ENCODE results near the gene CCDC24.

Gene CCDC24

DNA sequence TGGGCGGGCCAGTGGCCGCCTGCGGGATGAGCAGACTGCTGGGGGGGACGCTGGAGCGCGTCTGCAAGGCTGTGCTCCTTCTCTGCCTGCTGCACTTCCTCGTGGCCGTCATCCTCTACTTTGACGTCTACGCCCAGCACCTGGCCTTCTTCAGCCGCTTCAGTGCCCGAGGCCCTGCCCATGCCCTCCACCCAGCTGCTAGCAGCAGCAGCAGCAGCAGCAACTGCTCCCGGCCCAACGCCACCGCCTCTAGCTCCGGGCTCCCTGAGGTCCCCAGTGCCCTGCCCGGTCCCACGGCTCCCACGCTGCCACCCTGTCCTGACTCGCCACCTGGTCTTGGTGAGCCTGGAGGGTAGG is 10.3 kb upstream of the CCDC24 start:
- no peak for DNase-seq

DNA sequence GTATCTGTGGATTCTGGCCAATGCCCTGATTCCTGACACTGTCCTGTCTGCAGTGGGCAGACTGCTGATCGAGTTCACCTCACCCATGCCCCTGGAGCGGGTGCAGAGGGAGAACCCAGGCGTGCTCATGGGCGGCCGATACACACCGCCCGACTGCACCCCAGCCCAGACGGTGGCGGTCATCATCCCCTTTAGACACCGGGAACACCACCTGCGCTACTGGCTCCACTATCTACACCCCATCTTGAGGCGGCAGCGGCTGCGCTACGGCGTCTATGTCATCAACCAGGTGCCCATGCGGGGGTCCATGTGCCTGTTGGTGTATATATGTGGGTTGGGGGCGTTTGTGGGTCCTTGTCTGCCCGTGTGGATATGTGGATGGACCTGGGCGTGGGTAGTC is 9.8 kb upstream of the CCDC24 start:
- no peak for DNase-seq

DNA sequence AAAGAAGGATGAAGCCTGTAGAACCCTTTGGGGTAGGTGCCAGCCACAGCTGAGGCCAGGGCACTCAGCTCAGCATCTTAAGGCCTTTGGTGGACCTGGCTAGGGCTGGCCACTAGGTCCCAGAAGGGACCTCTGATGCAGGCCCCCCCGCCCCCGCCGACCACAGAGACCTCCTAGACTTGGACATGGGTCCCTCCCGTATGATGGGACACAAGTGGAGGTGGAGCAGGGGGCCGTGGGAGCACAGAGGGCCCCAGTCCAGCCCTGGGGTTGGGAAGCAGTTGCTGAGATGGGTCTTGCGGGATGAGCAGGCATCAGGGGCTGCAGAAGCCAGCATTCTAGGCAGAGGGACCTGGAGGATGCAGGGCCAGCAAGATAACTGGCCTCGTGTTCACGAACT is 9.2 kb upstream of the CCDC24 start:
- DNase-seq: no peak

DNA sequence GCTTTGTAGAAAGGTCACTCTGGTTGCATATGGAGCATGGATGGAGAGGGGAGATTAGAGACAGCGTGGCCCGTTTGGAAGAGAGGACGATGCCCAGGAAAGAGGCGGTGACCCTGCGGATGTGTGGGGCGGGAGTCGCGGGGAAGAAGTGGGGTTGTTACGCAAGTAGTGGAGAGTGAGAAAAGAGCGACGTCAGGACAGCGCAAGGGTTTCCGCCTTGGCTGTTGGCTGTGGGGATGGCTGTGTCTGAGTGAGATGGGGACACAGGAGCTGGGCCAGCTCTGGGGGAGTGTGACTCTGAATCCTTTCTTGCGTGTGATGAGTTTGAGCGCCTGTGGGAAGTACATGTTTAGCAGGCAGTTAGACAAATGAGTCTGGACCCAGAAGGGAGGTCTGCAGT is 8.6 kb upstream of the CCDC24 start:
- DNase-seq: no peak

DNA sequence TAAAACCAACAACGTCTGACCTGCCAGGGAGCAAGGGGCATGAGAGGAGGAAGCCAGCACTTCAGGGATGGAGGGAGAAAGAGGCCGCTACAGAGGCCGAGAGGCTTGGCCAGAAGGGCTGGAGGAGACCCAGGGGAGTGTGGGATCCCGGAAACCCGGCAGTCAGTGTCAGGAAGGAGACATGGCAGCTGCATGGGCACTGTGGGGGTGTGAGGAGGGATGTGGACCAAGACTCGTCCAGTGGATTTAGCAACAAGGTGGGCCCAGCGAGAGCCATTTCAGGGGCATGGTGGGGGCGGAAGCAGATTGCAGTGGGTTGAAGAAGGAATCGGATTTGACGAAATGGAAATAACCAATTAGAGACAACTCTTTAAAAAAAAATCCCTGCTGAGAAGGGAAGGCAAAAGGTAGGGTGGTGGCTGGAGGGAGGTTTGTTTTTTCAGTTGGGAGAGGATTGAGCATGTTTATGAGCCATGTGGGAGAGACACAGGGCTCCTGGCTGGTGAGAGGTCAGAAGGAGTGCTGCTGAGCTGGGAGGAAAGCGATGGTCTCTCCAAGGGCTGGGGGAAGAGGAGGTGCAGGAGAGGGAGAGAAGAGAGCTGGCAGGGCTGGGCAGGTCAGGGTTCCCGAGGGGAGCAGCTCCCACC is 8.0 kb upstream of the CCDC24 start:
- DNase-seq: no peak

DNA sequence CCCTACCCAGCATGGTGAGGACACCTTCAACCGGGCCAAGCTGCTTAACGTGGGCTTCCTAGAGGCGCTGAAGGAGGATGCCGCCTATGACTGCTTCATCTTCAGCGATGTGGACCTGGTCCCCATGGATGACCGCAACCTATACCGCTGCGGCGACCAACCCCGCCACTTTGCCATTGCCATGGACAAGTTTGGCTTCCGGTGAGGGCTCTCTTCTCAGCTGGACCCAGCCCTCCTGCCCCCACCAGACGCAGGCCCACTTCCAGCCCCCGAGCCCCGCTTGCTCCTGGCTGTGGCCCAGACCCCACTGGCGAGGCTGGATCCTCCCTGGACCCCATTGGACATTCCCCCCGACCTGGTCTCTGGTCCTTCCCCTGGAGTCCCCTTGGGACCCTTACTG is 6.5 kb upstream of the CCDC24 start:
- DNase-seq: no peak

DNA sequence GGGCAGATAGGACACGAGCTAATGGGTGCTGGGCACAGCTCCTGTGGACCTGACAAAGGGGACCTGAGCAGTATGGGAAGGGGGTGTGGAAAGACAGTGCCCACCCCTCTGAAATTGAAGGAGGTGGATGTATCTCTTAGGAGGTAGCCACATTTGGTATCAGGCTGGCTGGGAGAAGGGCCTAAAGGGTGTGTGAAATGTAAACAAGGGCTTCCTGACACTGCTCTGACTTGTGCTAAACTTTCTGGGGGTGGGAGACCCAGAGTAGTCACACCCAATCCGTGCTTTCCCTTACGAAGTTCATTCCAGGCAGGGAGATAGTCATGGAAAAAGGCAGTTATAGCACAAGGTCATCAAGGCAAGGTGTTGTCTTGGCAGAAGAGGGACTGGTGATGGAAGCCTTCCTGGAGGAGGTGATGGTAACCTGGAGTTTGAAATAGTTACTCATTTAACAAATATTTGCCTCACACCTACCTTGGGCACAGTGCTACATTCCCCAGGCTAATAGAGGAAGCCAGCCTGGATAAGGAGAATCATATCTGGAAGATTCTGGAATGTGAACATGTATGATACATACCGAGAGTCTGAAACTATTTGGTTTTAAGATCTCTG is 5.3 kb upstream of the CCDC24 start:
- no peak for DNase-seq

DNA sequence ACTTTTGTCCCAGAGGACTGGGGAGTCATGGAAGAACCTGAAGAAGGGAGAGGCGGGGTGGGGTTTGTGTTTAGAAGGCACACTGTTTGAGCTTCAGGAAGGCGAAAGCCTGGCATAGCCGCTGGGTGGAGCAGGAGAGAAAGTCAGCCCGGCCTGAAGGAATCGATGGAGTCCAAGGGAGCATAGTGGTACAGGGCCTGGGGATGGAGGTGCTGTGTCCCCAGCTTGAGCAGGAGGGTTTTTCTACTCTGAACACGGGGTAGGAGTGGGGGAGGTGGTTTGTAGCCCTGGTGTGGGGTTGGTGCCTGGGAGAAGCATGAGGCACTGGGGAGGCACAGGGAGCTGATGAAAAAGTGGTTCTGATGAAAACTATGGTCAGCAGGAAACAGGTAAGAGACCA is 4.7 kb upstream of the CCDC24 start:
- no peak for DNase-seq

DNA sequence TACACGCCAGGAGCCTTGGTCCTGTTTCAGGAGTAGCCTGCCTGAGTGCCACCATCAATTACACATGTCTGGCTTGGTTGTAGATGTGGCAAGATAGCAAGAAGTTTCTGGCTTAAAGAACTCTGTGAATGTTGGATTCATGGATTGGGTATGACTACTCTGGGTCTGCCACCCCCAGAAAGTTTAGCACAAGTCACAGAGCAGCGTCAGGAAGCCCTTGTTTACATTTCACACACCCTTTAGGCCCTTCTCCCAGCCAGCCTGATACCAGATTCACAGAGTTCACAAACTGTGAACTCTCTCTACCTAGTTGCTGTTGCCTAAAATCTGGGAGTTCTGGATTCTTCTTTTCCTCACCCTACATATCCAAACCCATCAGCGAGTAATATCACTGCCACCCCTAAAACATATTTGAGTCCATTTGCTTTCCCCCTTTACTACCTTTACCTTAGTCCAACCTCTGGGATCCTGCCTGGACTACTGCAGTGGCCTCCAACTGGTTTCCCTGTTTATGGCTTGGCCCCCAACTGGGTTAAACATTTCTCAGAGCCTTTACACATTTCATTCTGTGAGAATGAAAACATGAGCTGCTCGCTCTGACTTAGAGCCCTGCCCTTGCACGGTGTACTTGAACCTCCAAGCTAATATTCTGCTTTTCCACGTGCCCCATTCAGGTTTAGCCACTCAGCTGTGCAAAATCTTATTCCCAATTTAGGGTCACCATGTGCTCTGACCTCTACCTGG is 4.1 kb upstream of the CCDC24 start:
- no peak for DNase-seq

DNA sequence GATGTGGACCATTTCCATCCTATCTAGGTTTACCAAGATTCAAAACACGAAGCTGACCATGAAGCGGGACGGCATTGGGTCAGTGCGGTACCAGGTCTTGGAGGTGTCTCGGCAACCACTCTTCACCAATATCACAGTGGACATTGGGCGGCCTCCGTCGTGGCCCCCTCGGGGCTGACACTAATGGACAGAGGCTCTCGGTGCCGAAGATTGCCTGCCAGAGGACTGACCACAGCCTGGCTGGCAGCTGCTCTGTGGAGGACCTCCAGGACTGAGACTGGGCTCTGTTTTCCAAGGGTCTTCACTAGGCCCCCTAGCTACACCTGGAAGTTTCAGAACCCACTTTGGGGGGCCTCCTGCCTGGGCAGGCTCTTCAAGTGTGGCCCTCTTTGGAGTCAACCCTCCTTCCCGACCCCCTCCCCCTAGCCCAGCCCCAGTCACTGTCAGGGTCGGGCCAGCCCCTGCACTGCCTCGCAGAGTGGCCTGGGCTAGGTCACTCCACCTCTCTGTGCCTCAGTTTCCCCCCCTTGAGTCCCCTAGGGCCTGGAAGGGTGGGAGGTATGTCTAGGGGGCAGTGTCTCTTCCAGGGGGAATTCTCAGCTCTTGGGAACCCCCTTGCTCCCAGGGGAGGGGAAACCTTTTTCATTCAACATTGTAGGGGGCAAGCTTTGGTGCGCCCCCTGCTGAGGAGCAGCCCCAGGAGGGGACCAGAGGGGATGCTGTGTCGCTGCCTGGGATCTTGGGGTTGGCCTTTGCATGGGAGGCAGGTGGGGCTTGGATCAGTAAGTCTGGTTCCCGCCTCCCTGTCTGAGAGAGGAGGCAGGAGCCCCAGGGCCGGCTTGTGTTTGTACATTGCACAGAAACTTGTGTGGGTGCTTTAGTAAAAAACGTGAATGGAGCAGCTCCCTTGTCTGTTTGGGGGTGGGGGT is 864 bp upstream of the CCDC24 start:
- no peak for DNase-seq

DNA sequence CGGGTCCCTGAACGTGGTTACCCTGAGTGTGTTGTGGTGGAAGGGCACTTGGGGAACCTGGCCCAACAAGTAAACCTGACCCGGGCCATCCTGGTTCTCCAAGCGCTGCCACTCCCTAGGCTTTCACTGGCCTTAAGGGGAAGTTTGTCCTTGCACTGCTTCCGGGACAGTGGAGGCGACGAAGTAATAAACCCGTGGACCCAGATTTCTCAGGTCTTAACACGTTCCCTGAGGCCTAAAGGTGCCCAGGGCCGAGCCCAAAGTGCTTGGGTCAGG is 261 bp upstream of the CCDC24 start:
- DNase-seq: no peak

DNA sequence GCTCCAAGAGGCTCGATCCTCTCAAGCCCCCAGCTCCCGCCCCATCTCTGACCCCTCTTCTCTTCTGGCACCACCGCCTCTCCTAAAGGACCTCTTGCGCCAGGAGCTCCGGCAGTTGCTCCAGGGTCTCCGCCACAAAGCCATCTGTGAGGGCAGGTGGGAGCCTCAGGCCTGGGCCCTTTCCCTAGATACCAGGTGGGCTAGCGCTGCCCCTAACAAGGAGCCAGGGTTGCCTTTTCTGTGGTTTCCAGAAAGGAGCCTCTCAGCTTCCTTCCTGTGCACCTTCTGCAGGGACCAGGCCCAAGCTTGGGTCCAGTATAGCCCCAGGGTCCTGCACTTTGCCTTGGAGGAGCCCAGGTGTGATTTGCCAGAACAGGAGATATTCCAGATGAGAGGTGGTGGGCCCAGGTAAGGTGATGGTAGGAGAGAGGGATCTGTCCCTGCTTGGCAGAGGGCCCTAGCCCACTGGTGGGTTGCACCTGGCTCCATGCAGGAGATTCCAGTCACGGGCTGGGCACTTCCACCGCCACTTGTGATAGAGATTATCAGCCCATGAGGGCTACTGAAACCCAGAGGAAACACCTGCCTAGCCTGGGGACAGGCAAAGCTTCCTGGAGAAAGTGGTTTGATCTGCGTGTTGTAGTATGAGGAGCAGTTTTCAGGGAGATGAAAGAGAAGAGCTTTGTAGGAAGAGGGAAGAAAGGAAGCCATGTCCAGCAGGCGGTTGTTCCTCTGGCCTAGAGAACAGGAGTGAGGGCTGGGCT is 1.0 kb downstream of the CCDC24 start:
- no peak for DNase-seq

DNA sequence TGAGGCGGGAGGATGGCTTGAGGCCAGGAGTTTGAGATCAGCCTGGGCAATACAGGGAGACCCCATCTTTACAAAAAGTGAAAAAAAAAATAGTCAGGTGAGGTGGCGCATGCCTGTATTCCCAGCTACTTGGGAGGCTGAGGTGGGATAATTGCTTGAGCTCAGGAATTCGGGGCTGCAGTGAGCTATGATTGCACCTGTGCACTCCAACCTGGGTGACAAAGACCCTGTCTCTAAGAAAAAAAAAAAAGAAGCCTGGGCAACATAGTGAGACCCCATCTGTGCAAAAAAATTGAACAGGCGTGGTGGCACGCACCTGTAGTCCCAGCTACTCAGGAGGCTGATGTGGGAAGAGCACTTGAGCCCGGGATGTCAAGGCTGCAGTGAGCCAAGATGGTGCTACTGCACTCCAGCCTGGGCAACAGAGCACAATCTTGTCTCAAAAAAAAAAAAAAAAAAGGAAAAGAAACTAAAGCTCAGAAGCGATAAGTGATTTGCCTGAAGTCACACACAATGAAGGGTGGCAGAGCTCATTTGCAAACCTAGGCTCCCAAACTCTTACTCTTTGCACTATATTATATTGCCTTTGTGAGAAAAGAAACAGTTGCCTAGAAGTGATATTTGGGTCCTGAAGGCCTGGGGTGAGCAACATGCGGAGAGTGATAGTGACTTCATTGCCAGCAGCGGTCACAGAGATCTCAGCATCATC is 2.0 kb downstream of the CCDC24 start:
- DNase-seq: no peak

DNA sequence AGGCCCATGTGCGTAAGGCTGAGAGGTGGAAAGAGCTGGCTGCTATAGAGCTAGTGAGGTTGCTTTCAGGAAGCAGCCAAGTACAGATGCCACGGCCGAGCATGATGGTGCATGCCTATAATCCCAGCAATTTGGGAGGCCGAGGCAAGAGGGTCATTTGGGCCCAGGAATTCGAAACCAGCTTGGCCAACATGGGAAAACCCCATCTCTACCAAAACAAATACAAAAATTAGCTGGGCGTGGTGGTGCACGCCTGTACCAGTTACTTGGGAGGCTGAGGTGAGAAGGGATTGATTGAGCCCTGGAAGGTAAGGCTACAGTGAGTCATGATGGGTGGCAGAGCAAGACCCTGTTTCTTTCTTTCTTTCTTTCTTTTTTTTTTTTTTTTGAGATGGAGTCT is 2.7 kb downstream of the CCDC24 start:
- no peak for DNase-seq

DNA sequence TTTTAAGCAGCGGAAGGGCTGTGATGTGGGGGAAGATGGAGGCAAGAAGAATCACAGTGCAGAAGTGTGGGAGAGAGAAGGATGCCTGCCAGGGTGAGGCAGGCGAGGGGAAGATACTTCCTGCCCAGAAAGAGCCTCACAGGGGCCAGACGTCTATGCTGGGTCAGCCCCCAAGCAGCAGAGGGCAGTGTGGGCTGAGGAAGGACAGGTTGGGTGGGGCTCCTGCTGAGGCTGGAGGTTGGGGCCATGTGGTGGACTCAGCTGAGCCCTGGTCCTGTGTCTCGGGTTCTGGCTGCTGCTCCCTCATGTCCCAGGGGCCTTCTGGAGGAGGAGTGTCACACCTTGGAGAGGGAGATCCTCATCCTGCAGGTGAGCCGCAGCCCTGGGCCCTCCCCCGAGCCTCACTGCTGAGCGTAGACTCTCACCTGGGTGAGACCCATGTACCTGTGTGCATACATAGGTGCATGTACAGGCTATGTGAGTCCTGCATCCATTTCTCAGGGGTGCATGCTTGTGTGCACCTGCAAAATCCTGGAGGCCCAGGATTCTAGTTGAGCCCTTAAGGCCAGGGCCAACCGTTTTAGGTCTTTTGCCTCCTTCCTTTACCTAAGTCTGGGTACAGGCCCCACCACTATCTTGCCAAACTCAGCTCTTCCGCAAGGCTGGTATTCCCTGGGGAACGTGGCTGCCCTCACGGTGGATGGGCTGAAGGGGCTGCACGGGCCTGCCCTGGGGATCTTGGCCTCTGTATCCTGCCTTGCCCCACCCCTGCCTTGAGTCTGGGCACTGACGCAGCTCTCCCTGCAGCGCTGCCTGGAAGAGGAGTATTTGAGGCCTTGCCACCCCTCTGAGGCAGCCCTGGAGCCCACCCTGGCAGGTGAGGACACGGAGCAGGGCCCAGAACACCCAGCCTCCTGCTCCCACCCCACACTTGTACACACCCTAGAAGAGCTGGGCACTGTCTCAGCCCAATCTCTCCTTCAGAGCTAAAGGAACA is 3.7 kb downstream of the CCDC24 start:
- no peak for DNase-seq

DNA sequence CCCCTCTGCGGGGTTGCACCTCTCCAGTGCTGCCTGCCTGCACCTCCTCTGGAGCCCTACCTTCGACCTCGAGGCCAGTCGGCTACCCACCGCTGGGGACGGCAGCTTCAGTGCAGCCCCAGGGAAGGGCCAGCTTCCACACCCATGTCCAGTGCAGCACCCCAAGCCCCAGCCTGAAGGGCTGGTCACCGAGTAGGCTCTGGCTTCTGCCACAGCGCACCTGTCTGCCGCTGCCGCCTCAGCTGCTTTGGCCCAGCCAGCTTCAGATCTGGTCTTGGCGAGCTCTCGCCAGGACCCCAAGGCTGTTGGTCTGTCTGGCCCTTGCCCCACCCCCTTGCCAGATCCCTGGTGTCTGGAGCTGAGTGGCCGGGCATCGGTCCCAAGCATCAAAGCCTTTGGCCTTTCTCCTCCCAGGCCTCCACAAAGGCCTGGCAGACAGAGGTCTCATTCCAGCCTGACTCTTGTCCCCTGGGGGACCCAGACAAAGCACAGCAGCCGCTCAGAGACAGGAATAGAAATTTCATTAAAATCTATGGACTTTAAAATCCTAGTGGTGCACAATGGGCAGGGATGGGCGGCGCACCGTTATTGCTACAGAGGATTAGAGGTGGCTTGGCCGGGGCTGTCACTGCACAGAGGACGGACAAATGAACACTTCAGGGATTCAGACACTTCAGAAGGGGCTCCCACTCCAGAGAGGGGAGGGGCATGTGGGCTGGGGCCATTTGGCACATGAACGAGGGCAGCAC is 4.8 kb downstream of the CCDC24 start:
- no peak for DNase-seq

DNA sequence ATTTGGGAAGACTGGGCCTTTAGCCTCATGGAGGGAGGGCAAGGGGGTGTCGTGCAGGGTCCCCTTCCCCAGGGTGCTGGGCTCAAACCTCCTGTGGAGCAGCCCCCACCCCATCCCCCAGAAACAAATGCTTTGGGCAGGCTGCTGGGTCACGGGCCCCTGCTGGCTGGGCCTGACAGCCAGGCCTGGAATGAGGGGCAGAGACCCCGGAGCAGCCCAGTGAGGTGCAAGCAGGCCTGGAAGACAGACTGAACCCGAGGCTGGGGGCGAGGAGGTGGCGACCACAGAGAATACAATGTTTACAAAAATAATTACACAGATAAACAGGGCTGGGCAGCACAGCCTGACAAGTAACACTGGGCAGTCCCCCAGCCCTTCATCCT is 5.3 kb downstream of the CCDC24 start:
- no peak for DNase-seq

DNA sequence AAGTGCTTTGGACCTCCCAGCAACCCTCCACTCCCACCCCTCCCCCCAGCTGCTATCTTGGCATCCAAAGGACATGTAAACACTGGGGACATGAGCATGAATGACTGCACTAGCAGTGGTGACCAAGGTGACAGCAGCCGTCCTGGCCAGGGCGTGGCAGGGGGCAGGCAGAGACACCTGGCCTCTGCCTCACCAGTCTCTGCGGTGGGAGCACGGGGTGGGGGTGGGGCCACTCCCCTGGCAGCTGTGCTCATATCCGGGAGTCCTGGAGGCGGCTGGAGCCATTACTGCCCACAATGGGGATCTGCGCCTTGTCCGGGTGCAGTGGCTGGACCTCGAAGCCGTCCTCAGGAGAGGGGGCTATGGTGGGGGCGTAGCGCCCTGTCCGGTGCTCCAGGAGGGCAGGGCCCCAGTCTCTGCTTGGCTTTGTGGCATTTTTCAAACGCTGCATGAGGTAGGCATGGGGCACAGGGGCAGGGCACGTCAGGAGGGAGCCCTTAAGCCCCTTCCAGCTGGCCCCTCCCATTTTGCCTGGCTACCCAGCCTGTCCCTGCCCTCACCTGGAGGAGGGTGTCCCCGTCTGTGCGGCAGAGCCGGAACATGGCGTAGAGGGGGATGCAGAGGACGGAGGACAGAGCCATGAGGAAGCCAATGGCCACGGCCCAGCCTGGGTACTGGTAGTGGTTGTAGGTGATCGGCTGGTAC is 6.0 kb downstream of the CCDC24 start:
- DNase-seq: no peak

DNA sequence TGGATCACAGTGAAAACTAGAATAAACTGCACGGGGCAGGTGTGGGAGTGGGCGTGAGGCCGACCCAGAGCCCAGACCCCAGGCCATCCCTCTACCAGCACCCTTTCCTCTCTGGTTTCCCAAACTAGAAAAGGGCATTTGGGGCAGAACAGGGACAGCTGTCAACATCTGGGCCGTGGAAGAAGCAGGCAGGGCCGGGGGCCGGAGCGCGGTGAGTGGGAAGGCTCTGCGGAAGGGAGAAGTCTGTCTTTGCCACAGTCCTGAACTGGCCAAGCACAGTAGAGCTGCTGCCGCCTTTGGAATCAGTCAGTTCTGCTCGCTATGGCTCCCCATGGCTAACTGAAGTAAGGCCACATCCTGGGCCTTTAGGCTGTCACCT is 6.6 kb downstream of the CCDC24 start:
- DNase-seq: no peak

All from fibroblast of skin of abdomen (primary cell).